ENCODE data around the gene LAMP1. TPM values are rescaled to one million over a fixed set of nuclear protein-coding genes. Genes with fewer than 3 reads are reported as not detected.
A peak's percentile ranks its signal among the peaks of the same experiment; 100 is the strongest.

Gene LAMP1
- total and polyA plus RNA-seq, 2 of the 4 experiments (the other 2 are of a cell fraction): 60.6 to 229 TPM

DNA sequence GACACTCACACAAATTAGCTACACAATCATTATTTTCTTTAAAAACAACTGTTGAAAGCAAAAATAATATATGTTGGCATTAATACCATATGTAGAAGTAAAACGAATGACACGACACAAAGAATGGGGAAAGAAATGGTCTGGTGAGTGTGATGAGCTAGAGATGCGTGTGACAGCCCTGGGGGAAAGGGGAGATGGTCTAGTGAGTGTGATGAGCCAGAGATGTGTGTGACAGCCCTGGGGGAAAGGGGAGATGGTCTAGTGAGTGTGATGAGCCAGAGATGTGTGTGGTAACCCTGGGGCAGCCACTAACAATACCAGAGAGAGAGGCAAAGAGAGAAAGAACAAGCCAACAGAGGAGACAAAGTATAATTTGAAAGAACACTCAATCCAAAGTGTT, 22.3 kb upstream of the LAMP1 start:
- TF ChIP-seq CEBPB (IDR thresholded peaks at IDR 0.05; ENCODE audit: low read depth, low read length) (no peak), MXI1 (IDR thresholded peaks at IDR 0.05; ENCODE audit: borderline replicate concordance, low read depth, low read length) (no peak), POLR2A (IDR thresholded peaks at IDR 0.05; ENCODE audit: low read depth, low read length) (no peak), CTCF (conservative IDR thresholded peaks at IDR 0.05; ENCODE audit: low read depth, low read length) (no peak), NFE2L2 (IDR thresholded peaks at IDR 0.05; ENCODE audit: low read depth, low read length) (no peak), CHD1 (IDR thresholded peaks at IDR 0.05; ENCODE audit: low read depth, low read length) (no peak), MAFK (IDR thresholded peaks at IDR 0.05; ENCODE audit: low read depth, low read length) (no peak), FOS (IDR thresholded peaks at IDR 0.05; ENCODE audit: low read depth, low read length) (no peak), BHLHE40 (IDR thresholded peaks at IDR 0.05; ENCODE audit: low read depth, low read length) (no peak), MAZ (IDR thresholded peaks at IDR 0.05; ENCODE audit: borderline replicate concordance, low read depth, low read length) (no peak), RAD21 (IDR thresholded peaks at IDR 0.05; ENCODE audit: low read length) (no peak)
- no peak overlapping the region for H2BK20ac ChIP-seq (ENCODE audit: low read depth, low read length)
- no peak for ATAC-seq (ENCODE audit: low read depth)
- no peak overlapping the region for H2BK15ac ChIP-seq (ENCODE audit: low read depth, low read length)
- H3K27ac ChIP-seq (ENCODE audit: insufficient read depth, low read length): no peak overlapping the region
- H3K4ac ChIP-seq (ENCODE audit: low read depth, low read length): no peak overlapping the region
- no TSS peak for BruUV-seq (replicated peaks)
- H2AFZ ChIP-seq (replicated peaks; ENCODE audit: low read length, poor library complexity): no peak overlapping the region
- no peak overlapping the region for H3K9ac ChIP-seq (ENCODE audit: low read depth, low read length)
- no peak overlapping the region for H2BK120ac ChIP-seq (ENCODE audit: low read depth, low read length)
- peak overlapping the region; percentile 49 for H2BK5ac ChIP-seq (ENCODE audit: low read depth, low read length, poor library complexity, severe bottlenecking)
- no peak overlapping the region for H4K5ac ChIP-seq (ENCODE audit: low read depth, low read length)
- H4K8ac ChIP-seq (ENCODE audit: low read depth in 2 of 2, low read length in 2 of 2): no peak overlapping the region
- no peak overlapping the region for H2AK9ac ChIP-seq (replicated peaks; ENCODE audit: low read depth, low read length, poor library complexity)
- no peaks in the 10 kb centered on the region for H3K79me1 ChIP-seq (ENCODE audit: low read depth in 1 of 2, low read length in 2 of 2)
- H3K36me3 ChIP-seq (ENCODE audit: control insufficient read depth, insufficient read depth, low read length): no peaks in the 10 kb centered on the region
- H3K23ac ChIP-seq (ENCODE audit: low read depth, low read length): no peak overlapping the region
- ChIA-PET POLR2A (ENCODE audit: unreplicated experiment) (no interaction called here), CTCF (interaction anchor here (0.6 to 1.1 kb wide), 3 partner anchors 14 to 99 kb away, joined by 3 read pairs; no protein-coding TSS in a partner anchor)
- H3K4me1 ChIP-seq (ENCODE audit: control insufficient read depth, insufficient read depth, low read length): peaks cover 3% of the 10 kb centered on the region
- no peaks in the 10 kb centered on the region for H3K27me3 ChIP-seq (ENCODE audit: control insufficient read depth, insufficient read depth, low read length)
- no peak overlapping the region for H4K91ac ChIP-seq (ENCODE audit: insufficient read depth, low read depth, low read length)
- DNase-seq: no peak
- no peak overlapping the region for H3K4me2 ChIP-seq (ENCODE audit: low read depth, low read length)
- H3K4me3 ChIP-seq (ENCODE audit: insufficient read depth, low read depth, low read length): no peak overlapping the region
- peak overlapping the region; percentile 46; the same call in 1 of the 2 replicates for H3K14ac ChIP-seq (replicated peaks; ENCODE audit: low read depth, low read length)
- H2AK5ac ChIP-seq (ENCODE audit: low read depth, low read length): peak overlapping the region; percentile 7; the same call in 1 of the 2 replicates
- in situ Hi-C loops (cut with MboI; ENCODE audit: low sequenced_read_pairs): no loop called here
- no peak overlapping the region for H3K56ac ChIP-seq (ENCODE audit: extremely low read depth, insufficient read depth, low read length)
- intact Hi-C loops (cut with micrococcal nuclease): loop anchor here (1.0 to 2.0 kb wide), 4 partner anchors 18 to 288 kb away; no protein-coding TSS in a partner anchor
- WGBS, 2 experiments (ENCODE audit: extremely low coverage in 2 of 2, insufficient read length in 1 of 2): 80% methylated on average over 2 of the region's 3 CpGs; no CpG with 5 or more reads in 1 of the 2 experiments
- H3K9me3 ChIP-seq (ENCODE audit: control insufficient read depth, insufficient read depth, low read length): no peaks in the 10 kb centered on the region
- dilution Hi-C loops (cut with HindIII; ENCODE audit: low sequenced_read_pairs, unreplicated experiment): no loop called here
- no peaks in the 10 kb centered on the region for H3K9me1 ChIP-seq (ENCODE audit: insufficient read depth, low read length)
- no peaks in the 10 kb centered on the region for H4K20me1 ChIP-seq (ENCODE audit: insufficient read depth, low read length)
- H3K18ac ChIP-seq (ENCODE audit: low read depth, low read length): no peak overlapping the region
